Measurements from ENCODE around the gene NUCB1. TPM values are rescaled to one million over a fixed set of nuclear protein-coding genes. Genes with fewer than 3 reads are reported as not detected.
"Not testable (repeated sequence)": the region's sequence is repeated elsewhere in the genome, so short reads cannot be mapped to it uniquely, and the experiment has no call there.

The NUCB1 gene
- total RNA-seq (2014; rRNA removed) = 213 and 221 TPM in 2 replicates
- 164 TPM for polyA plus RNA-seq (2012)

GRCh38 chr19:48899781-48900476 lies at the start of gene NUCB1:
Gene NUCB1, plus strand, starts transcription at chr19:48900312. Its CDS starts 485 bp downstream, at chr19:48900797.
- peak; percentile 98 for DNase-seq (ENCODE audit: low read depth)

GRCh38 chr19:48852292-48852691 lies 47.8 kb upstream of the NUCB1 start:
- no peak for DNase-seq (ENCODE audit: low read depth)

- no peak for DNase-seq (ENCODE audit: low read depth)
Measured at GRCh38 chr19:48853483-48853882, 46.6 kb upstream of the NUCB1 start.

GRCh38 chr19:48854103-48854502 lies 46.0 kb upstream of the NUCB1 start:
- no peak for DNase-seq (ENCODE audit: low read depth)

GRCh38 chr19:48856921-48857320 lies 43.2 kb upstream of the NUCB1 start:
- peak; percentile 71 for DNase-seq (ENCODE audit: low read depth)

GRCh38 chr19:48858984-48859710 lies 41.0 kb upstream of the NUCB1 start:
- no peak for DNase-seq (ENCODE audit: low read depth)

- no peak for DNase-seq (ENCODE audit: low read depth)
Measured at GRCh38 chr19:48859711-48860572, 40.2 kb upstream of the NUCB1 start.

GRCh38 chr19:48861313-48861712 lies 38.8 kb upstream of the NUCB1 start:
- DNase-seq (ENCODE audit: low read depth) = no peak

- DNase-seq (ENCODE audit: low read depth) = no peak
Measured at GRCh38 chr19:48862827-48863226, 37.3 kb upstream of the NUCB1 start.

GRCh38 chr19:48866692-48867091 lies 33.4 kb upstream of the NUCB1 start:
- no peak for DNase-seq (ENCODE audit: low read depth)

GRCh38 chr19:48867123-48867745 lies 32.9 kb upstream of the NUCB1 start:
- no peak for DNase-seq (ENCODE audit: low read depth)

GRCh38 chr19:48867746-48868113 lies 32.4 kb upstream of the NUCB1 start:
- no peak for DNase-seq (ENCODE audit: low read depth)

- DNase-seq (ENCODE audit: low read depth) = peak; percentile 58
Measured at GRCh38 chr19:48868114-48868886, 31.8 kb upstream of the NUCB1 start, which contains the start of gene PLEKHA4. Gene PLEKHA4, minus strand, starts transcription at chr19:48868617. Its CDS starts 997 bp downstream, at chr19:48867620.

- DNase-seq (ENCODE audit: low read depth) = no peak
Measured at GRCh38 chr19:48870048-48870447, 30.1 kb upstream of the NUCB1 start.

GRCh38 chr19:48871471-48872181 lies 28.5 kb upstream of the NUCB1 start:
- not testable (repeated sequence) for DNase-seq (ENCODE audit: low read depth)

- peak; percentile 96 for DNase-seq (ENCODE audit: low read depth)
Measured at GRCh38 chr19:48872182-48872883, 27.8 kb upstream of the NUCB1 start, which contains the start of gene PPP1R15A. Gene PPP1R15A, plus strand, starts transcription at chr19:48872421. Its CDS starts 813 bp downstream, at chr19:48873234.

- peak; percentile 95 for DNase-seq (ENCODE audit: low read depth)
Measured at GRCh38 chr19:48872884-48873475, 27.1 kb upstream of the NUCB1 start.

GRCh38 chr19:48873476-48874302 lies 26.4 kb upstream of the NUCB1 start:
- DNase-seq (ENCODE audit: low read depth) = no peak

Data from LHCN-M2 (cell line).